Left lung (tissue), 10 donors: ENCODE measurements around the gene PMFBP1. TPM values are rescaled to one million over a fixed set of nuclear protein-coding genes. Genes with fewer than 3 reads are reported as not detected.

Source experiments
- ATAC-seq: fragments of 200-7000 bp; cut with Tn5 transposase; one replicate; pipeline ENCODE4 v1.9.1; 2020; ENCODE audit warnings: moderate library complexity
- DNase-seq, 4 donors: peaks; one replicate each; pipeline ENCODE4 v3.0.0-alpha.2; 2013 to 2020
- H3K27ac ChIP-seq, 2 donors: fragments of 200-600 bp; sonication (generic) in 1 of 2; one replicate each; pipeline versions ENCODE4 v1.5.0 to v1.8.0; 2020 to 2021
- H3K27me3 ChIP-seq, 2 donors: fragments of 200-600 bp; sonication (generic) in 1 of 2; one replicate each; pipeline versions ENCODE4 v1.5.0 to v1.8.0; 2020 to 2021
- H3K36me3 ChIP-seq, 2 donors: fragments of 200-600 bp; sonication (generic) in 1 of 2; one replicate each; pipeline versions ENCODE4 v1.5.0 to v1.8.0; 2020 to 2021
- H3K4me1 ChIP-seq, 2 donors: fragments of 200-600 bp; one replicate each; pipeline ENCODE4 v1.8.0; 2021
- H3K4me3 ChIP-seq, 2 donors: fragments of 200-600 bp; sonication (generic) in 1 of 2; one replicate each; pipeline versions ENCODE4 v1.5.0 to v1.8.0; 2020 to 2021; ENCODE audit warnings: mild to moderate bottlenecking in 1 of 2
- H3K9me3 ChIP-seq, 2 donors: fragments of 200-600 bp; sonication (generic) in 1 of 2; one replicate each; pipeline versions ENCODE4 v1.5.0 to v1.8.0; 2020 to 2021
- CTCF ChIP-seq, 2 donors: fragments of 200-600 bp; sonication (generic) in 1 of 2; IDR thresholded peaks; one replicate each; pipeline versions ENCODE4 v1.5.0 to v1.8.0; 2021; ENCODE audit warnings: antibody characterized with exemption in 2 of 2
- intact Hi-C, 2 donors: fragments of 100-400 bp; cut with DNase I; formaldehyde crosslinking; loops; one replicate each; pipeline versions ENCODE4 v1.11.2 to v1.14.2; 2022
- polyA plus RNA-seq, 6 donors: library from polyadenylated mRNA; unstranded; fragments of 120-200 nt; gene quantifications; one replicate each; pipeline ENCODE4 v1.2.1, GENCODE V29; 2013; ENCODE audit not compliant: insufficient read length in 6 of 6
- total RNA-seq, 2 donors: library from RNA; stranded (reverse); fragmentation: NEBNext Ultra II Directional; extraction: Animal tissue kit (Norgen Biotek cat#: 25700); gene quantifications; one replicate each; pipeline ENCODE4 v1.2.1, GENCODE V29; 2021
- donor health status: DM: no; HTN: yes; CAD: no.
- donor health status: DM: no; HTN: no; CAD: no.

The PMFBP1 gene
- total and polyA plus RNA-seq, 8 donors = 0.47 to 6.5 (median 4.9) TPM

DNA sequence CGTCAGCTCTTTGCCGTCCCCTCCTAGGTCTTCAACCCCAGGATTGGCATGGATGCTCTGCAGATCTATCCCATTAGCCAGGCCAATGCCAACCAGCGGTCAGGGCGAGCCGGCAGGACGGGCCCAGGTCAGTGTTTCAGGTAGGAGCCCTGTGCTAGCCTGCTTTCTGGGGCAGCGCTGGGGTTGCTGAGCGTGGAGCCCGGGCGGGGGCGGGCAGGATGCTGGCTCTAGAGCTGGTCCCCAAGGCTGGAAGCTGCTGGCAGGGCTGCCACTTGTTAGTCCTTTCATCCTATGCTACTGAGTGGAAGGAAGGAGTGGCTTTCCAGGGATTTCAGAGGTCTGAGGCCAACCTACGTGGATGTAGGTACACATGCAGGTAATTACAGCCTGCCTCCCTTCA lies 66.0 kb downstream of the PMFBP1 start:
- no peaks in the 10 kb centered on the region for H3K27me3 ChIP-seq
- TF ChIP-seq CTCF (IDR thresholded peaks at IDR 0.05) = no peak
- peaks cover 4 to 100% of the 10 kb centered on the region in 2 donors for H3K36me3 ChIP-seq
- H3K4me1 ChIP-seq = no peaks in the 10 kb centered on the region
- no peak overlapping the region for H3K4me3 ChIP-seq
- intact Hi-C loops = no loop called here
- no peak overlapping the region for H3K27ac ChIP-seq
- H3K9me3 ChIP-seq = no peaks in the 10 kb centered on the region
- no peak for ATAC-seq
- no peak for DNase-seq

DNA sequence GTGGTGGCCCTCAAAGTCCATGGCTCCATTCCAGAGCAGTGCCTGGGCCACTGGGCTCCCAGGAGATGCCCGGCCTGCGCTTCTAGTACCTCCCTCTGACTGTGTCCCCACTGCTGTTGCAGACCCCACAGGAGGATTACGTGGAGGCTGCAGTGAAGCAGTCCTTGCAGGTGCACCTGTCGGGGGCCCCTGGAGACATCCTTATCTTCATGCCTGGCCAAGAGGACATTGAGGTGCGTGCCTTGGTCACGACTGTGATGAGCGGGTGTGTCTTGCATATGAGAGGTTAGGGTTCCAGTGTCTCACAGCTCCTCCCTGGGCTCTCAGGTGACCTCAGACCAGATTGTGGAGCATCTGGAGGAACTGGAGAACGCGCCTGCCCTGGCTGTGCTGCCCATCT lies 67.0 kb downstream of the PMFBP1 start:
- intact Hi-C loops = no loop called here
- Histone ChIP-seq H3K27me3 (no peaks in the 10 kb centered on the region), H3K9me3 (no peaks in the 10 kb centered on the region), H3K4me1 (no peaks in the 10 kb centered on the region), H3K27ac (no peak overlapping the region), H3K4me3 (no peak overlapping the region), H3K36me3 (peaks cover 4 to 100% of the 10 kb centered on the region in 2 donors)
- TF ChIP-seq CTCF (IDR thresholded peaks at IDR 0.05) = no peak
- DNase-seq = no peak
- no peak for ATAC-seq

GRCh38 chr16:72101195-72101594 lies 70.8 kb downstream of the PMFBP1 start:
- H3K9me3 ChIP-seq = no peaks in the 10 kb centered on the region
- intact Hi-C loops = no loop called here
- no peak overlapping the region for H3K4me3 ChIP-seq
- ATAC-seq (no peak), DNase-seq (no peak)
- H3K36me3 ChIP-seq = peaks cover 4 to 100% of the 10 kb centered on the region in 2 donors
- no peaks in the 10 kb centered on the region for H3K27me3 ChIP-seq
- H3K27ac ChIP-seq = no peak overlapping the region
- H3K4me1 ChIP-seq = peaks cover 0 to 4% of the 10 kb centered on the region in 2 donors
- TF ChIP-seq CTCF (IDR thresholded peaks at IDR 0.05) = no peak

- peak; percentile 24 to 64 for TF ChIP-seq CTCF (IDR thresholded peaks at IDR 0.05)
- H3K9me3 ChIP-seq = no peaks in the 10 kb centered on the region
- H3K4me3 ChIP-seq = no peak overlapping the region
- peaks cover 2 to 85% of the 10 kb centered on the region in 2 donors for H3K36me3 ChIP-seq
- intact Hi-C loops = loop anchor here in 1 of 2 donors (10.0 kb wide), 1 partner anchor 85 kb away; no protein-coding TSS in a partner anchor
- ATAC-seq (peak; percentile 91), DNase-seq (peak in 2 of 4 donors; percentile 15 to 38)
- H3K27me3 ChIP-seq = no peaks in the 10 kb centered on the region
- H3K4me1 ChIP-seq = peaks cover 10 to 22% of the 10 kb centered on the region in 2 donors
- H3K27ac ChIP-seq = no peak overlapping the region
These were observed 72.6 kb downstream of the PMFBP1 start for GRCh38 chr16:72099377-72099818.

DNA sequence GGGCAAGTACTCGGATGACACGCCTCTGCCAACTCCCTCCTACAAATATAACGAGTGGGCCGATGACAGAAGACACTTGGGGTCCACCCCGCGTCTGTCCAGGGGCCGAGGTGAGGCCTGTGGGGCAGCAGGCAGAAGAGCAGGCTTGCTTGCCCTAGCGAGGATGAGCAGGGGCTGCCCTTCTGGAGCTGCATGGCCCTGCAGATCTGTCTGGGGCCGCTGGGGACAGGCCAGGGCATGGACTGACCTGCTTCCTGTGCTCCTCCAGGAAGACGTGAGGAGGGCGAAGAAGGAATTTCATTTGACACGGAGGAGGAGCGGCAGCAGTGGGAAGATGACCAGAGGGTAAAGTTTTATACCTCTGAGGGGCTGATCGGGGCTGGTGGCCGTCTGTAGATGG lies 73.0 kb downstream of the PMFBP1 start:
- DNase-seq (no peak), ATAC-seq (no peak)
- Histone ChIP-seq H3K9me3 (no peaks in the 10 kb centered on the region), H3K4me3 (no peak overlapping the region), H3K27ac (no peak overlapping the region), H3K4me1 (peaks cover 11 to 24% of the 10 kb centered on the region in 2 donors), H3K27me3 (no peaks in the 10 kb centered on the region), H3K36me3 (peaks cover 0 to 80% of the 10 kb centered on the region in 2 donors)
- intact Hi-C loops = loop anchor here in 1 of 2 donors (10.0 kb wide), 1 partner anchor 84 kb away; no protein-coding TSS in a partner anchor
- TF ChIP-seq CTCF (IDR thresholded peaks at IDR 0.05) = no peak
